ENCODE measurements around the gene AP2M1.

- TF ChIP-seq CTCF (IDR thresholded peaks at IDR 0.05) (no peak), POLR2A (IDR thresholded peaks at IDR 0.05) (no peak)
Measured at GRCh38 chr3:184200825-184201224, 26.2 kb downstream of the AP2M1 start.

Measured in breast epithelium (tissue), 3 donors.